HepG2 (cell line): ENCODE measurements around the gene IMPDH2. TPM values are rescaled to one million over a fixed set of nuclear protein-coding genes. Genes with fewer than 3 reads are reported as not detected.
A peak's percentile ranks its signal among the peaks of the same experiment; 100 is the strongest.

Source experiments
- CBX1 ChIP-seq: IDR thresholded peaks from one replicate; pipeline ENCODE4 v1.6.1; 2016; ENCODE audit warnings: antibody characterized with exemption, low read depth
- DDIT3 ChIP-seq: sonication (generic); formaldehyde crosslinking; IDR thresholded peaks from 2 replicates; pipeline ENCODE4 v1.4.0; 2020; ENCODE audit warnings: mild to moderate bottlenecking, missing genetic modification reagents
- ELK4 ChIP-seq: sonication (generic); formaldehyde crosslinking; IDR thresholded peaks from 2 replicates; pipeline ENCODE4 v1.9.0; 2021; ENCODE audit warnings: missing genetic modification reagents, borderline replicate concordance
- GMEB1 ChIP-seq: sonication (generic); formaldehyde crosslinking; IDR thresholded peaks from 2 replicates; pipeline ENCODE4 v1.5.1; 2020; ENCODE audit warnings: missing genetic modification reagents, mild to moderate bottlenecking, borderline replicate concordance
- HDAC2 ChIP-seq: sonication (generic); formaldehyde crosslinking; IDR thresholded peaks from 2 replicates; pipeline ENCODE4 v1.4.0; 2020; ENCODE audit warnings: missing genetic modification reagents
- HDAC6 ChIP-seq: fragments of 200-600 bp; sonication (generic); IDR thresholded peaks from 2 replicates; pipeline ENCODE4 v1.7.0; 2017; ENCODE audit warnings: mild to moderate bottlenecking, antibody characterized with exemption, low read length, low read depth
- JUND ChIP-seq: sonication (generic); formaldehyde crosslinking; IDR thresholded peaks from 2 replicates; pipeline ENCODE4 v1.8.0; 2022; ENCODE audit warnings: mild to moderate bottlenecking, missing genetic modification reagents
- NPAS2 ChIP-seq: sonication (generic); formaldehyde crosslinking; IDR thresholded peaks from 2 replicates; pipeline ENCODE4 v1.8.0; 2022; ENCODE audit warnings: mild to moderate bottlenecking, missing genetic modification reagents, borderline replicate concordance
- SSRP1 ChIP-seq: IDR thresholded peaks from 2 replicates; pipeline ENCODE4 v1.6.1; 2016; ENCODE audit warnings: control low read depth
- ZNF547 ChIP-seq: sonication (generic); formaldehyde crosslinking; IDR thresholded peaks from 2 replicates; pipeline ENCODE4 v1.5.1; 2020; ENCODE audit warnings: mild to moderate bottlenecking, missing genetic modification reagents
- ZNF609 ChIP-seq: sonication (generic); formaldehyde crosslinking; IDR thresholded peaks from 2 replicates; pipeline ENCODE4 v1.4.0; 2020; ENCODE audit warnings: mild to moderate bottlenecking, missing genetic modification reagents, borderline replicate concordance
- ZNF619 ChIP-seq: sonication (generic); formaldehyde crosslinking; IDR thresholded peaks from 2 replicates; pipeline ENCODE4 v1.4.0; 2020; ENCODE audit warnings: mild to moderate bottlenecking, missing genetic modification reagents
- ZSCAN12 ChIP-seq: sonication (generic); formaldehyde crosslinking; IDR thresholded peaks from 2 replicates; pipeline ENCODE4 v1.9.0; 2021; ENCODE audit warnings: mild to moderate bottlenecking, missing genetic modification reagents
- polyA plus RNA-seq, 8 experiments: library from polyadenylated mRNA; depleted of rRNA in 3 of 8; stranded (reverse) in 7 of 8; unstranded in 1 of 8; fragments of >200 nt; fragmentation: Illumina TruSeq in 4 of 8; extraction: Trizol in 4 of 8; gene quantifications; 2 replicates each; pipeline versions ENCODE4 v1.2.1 to v1.2.3, GENCODE V29; 2011 to 2016; ENCODE audit warnings: low read depth in 4 of 8, missing spikeins in 1 of 8, mixed read lengths in 1 of 8; ENCODE audit not compliant: insufficient read depth in 1 of 8
- total RNA-seq, 5 experiments: library from RNA; depleted of rRNA; stranded (reverse); fragments of >200 nt; fragmentation: Illumina TruSeq; extraction: Trizol; gene quantifications; 2 replicates each; pipeline ENCODE4 v1.2.3, GENCODE V29; 2016; ENCODE audit warnings: low read depth in 1 of 5

Gene IMPDH2
- total and polyA plus RNA-seq, 2 of the 13 experiments (the other 11 are each of a cell fraction or from before 2014, with no cell fraction given) = 248 to 260 TPM

- TF ChIP-seq ZNF619 (CRISPR knock-in tag) (no peak), ZSCAN12 (CRISPR knock-in tag) (no peak), ZNF609 (CRISPR knock-in tag) (no peak), CBX1 (peak; percentile 1), NPAS2 (CRISPR knock-in tag) (no peak), JUND (CRISPR knock-in tag) (no peak), HDAC2 (CRISPR knock-in tag) (no peak), GMEB1 (CRISPR knock-in tag) (no peak), ZNF547 (CRISPR knock-in tag) (no peak), HDAC6 (no peak), ELK4 (no peak), DDIT3 (no peak), SSRP1 (CRISPR knock-in tag) (no peak)
These were observed 22.7 kb downstream of the IMPDH2 start (continued) for GRCh38 chr3:49006408-49007067.
